Neuron (in vitro differentiated cells): ENCODE data around the gene CHAC1.
A peak's percentile ranks its signal among the peaks of the same experiment; 100 is the strongest.

Source experiments
- H2AFZ ChIP-seq: one replicate; pipeline ENCODE4 v1.6.1; 2013; ENCODE audit warnings: low read depth, mild to moderate bottlenecking, inconsistent platforms, low read length, moderate library complexity
- H3K27me3 ChIP-seq: one replicate; pipeline ENCODE4 v1.6.1; 2013; ENCODE audit warnings: low read length; ENCODE audit not compliant: insufficient read depth
- H3K36me3 ChIP-seq: one replicate; pipeline ENCODE4 v1.6.1; 2013; ENCODE audit warnings: low read length; ENCODE audit not compliant: insufficient read depth
- H3K4me1 ChIP-seq: one replicate; pipeline ENCODE4 v1.6.1; 2013; ENCODE audit warnings: low read length; ENCODE audit not compliant: insufficient read depth
- H3K4me3 ChIP-seq: 2 replicates; pipeline ENCODE4 v1.5.1; 2013; ENCODE audit warnings: mild to moderate bottlenecking, low read length, moderate library complexity
- H3K9me3 ChIP-seq: one replicate; pipeline ENCODE4 v1.6.1; 2013; ENCODE audit warnings: low read length

Gene CHAC1

GRCh38 chr15:40927873-40928806 is 25.1 kb upstream of the CHAC1 start:
- no peaks in the 10 kb centered on the region for H3K36me3 ChIP-seq
- peaks cover 64% of the 10 kb centered on the region for H3K4me1 ChIP-seq
- no peaks in the 10 kb centered on the region for H3K9me3 ChIP-seq
- H3K4me3 ChIP-seq = peak overlapping the region; percentile 46
- H2AFZ ChIP-seq = peak overlapping the region; percentile 80
- peaks cover 89% of the 10 kb centered on the region for H3K27me3 ChIP-seq

- Histone ChIP-seq H2AFZ (peak within 1 kb of the TSS; percentile 80), H3K9me3 (no peaks in the 10 kb centered on the region), H3K4me3 (peak within 1 kb of the TSS; percentile 46), H3K36me3 (no peaks in the 10 kb centered on the region), H3K27me3 (peaks cover 85% of the 10 kb centered on the region), H3K4me1 (peaks cover 64% of the 10 kb centered on the region)
Observed at GRCh38 chr15:40928821-40929659, 24.2 kb upstream of the CHAC1 start, which contains the start of gene DLL4. Gene DLL4, plus strand, starts transcription at chr15:40929340. Its CDS starts 329 bp downstream, at chr15:40929669.

GRCh38 chr15:40929660-40930429 is 23.4 kb upstream of the CHAC1 start:
- H3K36me3 ChIP-seq = no peaks in the 10 kb centered on the region
- peak overlapping the region; percentile 80 for H2AFZ ChIP-seq
- peaks cover 79% of the 10 kb centered on the region for H3K27me3 ChIP-seq
- peaks cover 64% of the 10 kb centered on the region for H3K4me1 ChIP-seq
- no peaks in the 10 kb centered on the region for H3K9me3 ChIP-seq
- peak overlapping the region; percentile 46 for H3K4me3 ChIP-seq

- H3K27me3 ChIP-seq = peaks cover 71% of the 10 kb centered on the region
- H3K4me3 ChIP-seq = peak overlapping the region; percentile 46
- peaks cover 59% of the 10 kb centered on the region for H3K4me1 ChIP-seq
- H3K9me3 ChIP-seq = no peaks in the 10 kb centered on the region
- no peak overlapping the region for H2AFZ ChIP-seq
- H3K36me3 ChIP-seq = no peaks in the 10 kb centered on the region
Observed at GRCh38 chr15:40930430-40931299, 22.6 kb upstream of the CHAC1 start.

- Histone ChIP-seq H3K36me3 (no peaks in the 10 kb centered on the region), H3K27me3 (peaks cover 63% of the 10 kb centered on the region), H3K9me3 (no peaks in the 10 kb centered on the region), H3K4me1 (peaks cover 50% of the 10 kb centered on the region), H3K4me3 (peak overlapping the region; percentile 34), H2AFZ (no peak overlapping the region)
Observed at GRCh38 chr15:40931300-40932142, 21.8 kb upstream of the CHAC1 start.

GRCh38 chr15:40932156-40932555 is 21.1 kb upstream of the CHAC1 start:
- Histone ChIP-seq H3K36me3 (no peaks in the 10 kb centered on the region), H3K4me1 (peaks cover 45% of the 10 kb centered on the region), H3K4me3 (no peak overlapping the region), H2AFZ (no peak overlapping the region), H3K9me3 (no peaks in the 10 kb centered on the region), H3K27me3 (peaks cover 56% of the 10 kb centered on the region)

GRCh38 chr15:40932649-40933516 is 20.4 kb upstream of the CHAC1 start:
- Histone ChIP-seq H3K4me3 (no peak overlapping the region), H3K4me1 (peaks cover 45% of the 10 kb centered on the region), H3K27me3 (peaks cover 50% of the 10 kb centered on the region), H3K36me3 (no peaks in the 10 kb centered on the region), H3K9me3 (no peaks in the 10 kb centered on the region), H2AFZ (no peak overlapping the region)

- H2AFZ ChIP-seq = no peak overlapping the region
- peaks cover 40% of the 10 kb centered on the region for H3K4me1 ChIP-seq
- H3K9me3 ChIP-seq = no peaks in the 10 kb centered on the region
- H3K27me3 ChIP-seq = peaks cover 45% of the 10 kb centered on the region
- no peak overlapping the region for H3K4me3 ChIP-seq
- H3K36me3 ChIP-seq = no peaks in the 10 kb centered on the region
Observed at GRCh38 chr15:40933517-40933902, 19.8 kb upstream of the CHAC1 start.

- no peak overlapping the region for H3K4me3 ChIP-seq
- no peaks in the 10 kb centered on the region for H3K9me3 ChIP-seq
- peaks cover 31% of the 10 kb centered on the region for H3K4me1 ChIP-seq
- H2AFZ ChIP-seq = no peak overlapping the region
- H3K27me3 ChIP-seq = peaks cover 36% of the 10 kb centered on the region
- no peaks in the 10 kb centered on the region for H3K36me3 ChIP-seq
Observed at GRCh38 chr15:40934457-40934856, 18.8 kb upstream of the CHAC1 start.

- H3K4me3 ChIP-seq = no peak overlapping the region
- no peaks in the 10 kb centered on the region for H3K36me3 ChIP-seq
- H2AFZ ChIP-seq = no peak overlapping the region
- H3K4me1 ChIP-seq = peaks cover 26% of the 10 kb centered on the region
- H3K9me3 ChIP-seq = no peaks in the 10 kb centered on the region
- H3K27me3 ChIP-seq = peaks cover 27% of the 10 kb centered on the region
Observed at GRCh38 chr15:40936234-40936708, 17.0 kb upstream of the CHAC1 start.
